NT2/D1 (cell line): ENCODE measurements around the gene TNFAIP8.
"Not testable (repeated sequence)": the region's sequence is repeated elsewhere in the genome, so short reads cannot be mapped to it uniquely, and the experiment has no call there.

Experiments
- DNase-seq: peaks from one replicate; pipeline ENCODE4 v3.0.0-alpha.2; 2011; ENCODE audit warnings: low read depth, low spot score
- H3K27me3 ChIP-seq: 2 replicates; pipeline ENCODE4 v1.6.0; 2011; ENCODE audit warnings: mild to moderate bottlenecking; ENCODE audit not compliant: insufficient read length, insufficient read depth
- H3K36me3 ChIP-seq: 2 replicates; pipeline ENCODE4 v1.6.1; 2011; ENCODE audit warnings: mild to moderate bottlenecking, low read length, mixed read lengths; ENCODE audit not compliant: insufficient read depth, insufficient read length
- H3K4me1 ChIP-seq: 2 replicates; pipeline ENCODE4 v1.5.1; 2011; ENCODE audit not compliant: insufficient read depth, insufficient read length
- H3K4me3 ChIP-seq: 2 replicates; pipeline ENCODE4 v1.5.1; 2011; ENCODE audit warnings: low read depth; ENCODE audit not compliant: insufficient read length
- H3K9ac ChIP-seq: 2 replicates; pipeline ENCODE4 v1.6.0; 2011; ENCODE audit warnings: low read depth; ENCODE audit not compliant: insufficient read length
- H3K9me3 ChIP-seq: 2 replicates; pipeline ENCODE4 v1.5.1; 2011; ENCODE audit warnings: mild to moderate bottlenecking, low read length; ENCODE audit not compliant: insufficient read depth
- SUZ12 ChIP-seq: IDR thresholded peaks from 2 replicates; pipeline ENCODE4 v1.6.1; 2011; ENCODE audit not compliant: insufficient read length, insufficient read depth; ENCODE audit errors: extremely low read depth
- YY1 ChIP-seq: IDR thresholded peaks from 2 replicates; pipeline ENCODE4 v1.6.1; 2011; ENCODE audit not compliant: insufficient read length, insufficient read depth
- ZNF274 ChIP-seq: IDR thresholded peaks from 2 replicates; pipeline ENCODE4 v1.6.1; 2011; ENCODE audit warnings: mild to moderate bottlenecking, low read depth, low read length

TNFAIP8 gene

GRCh38 chr5:119412279-119413227 lies 56.7 kb downstream of the TNFAIP8 start:
- Histone ChIP-seq H3K4me3 (peak overlapping the region; percentile 35), H3K9ac (no peak overlapping the region)
- TF ChIP-seq ZNF274 (no peak), SUZ12 (no peak), YY1 (no peak)

GRCh38 chr5:119414124-119414734 lies 58.4 kb downstream of the TNFAIP8 start:
- not testable (repeated sequence) for DNase-seq, H3K4me1 ChIP-seq, H3K27me3 ChIP-seq, H3K9ac ChIP-seq, H3K4me3 ChIP-seq, H3K36me3 ChIP-seq, H3K9me3 ChIP-seq

More at GRCh38 chr5:119412279-119413227, 56.7 kb downstream of the TNFAIP8 start:
- H3K36me3 ChIP-seq: no peaks in the 10 kb centered on the region
- DNase-seq: no peak
- H3K9me3 ChIP-seq: no peaks in the 10 kb centered on the region
- H3K4me1 ChIP-seq: no peaks in the 10 kb centered on the region
- no peaks in the 10 kb centered on the region for H3K27me3 ChIP-seq

- Histone ChIP-seq H3K27me3 (no peaks in the 10 kb centered on the region), H3K36me3 (no peaks in the 10 kb centered on the region), H3K9ac (no peak overlapping the region), H3K9me3 (no peaks in the 10 kb centered on the region), H3K4me1 (peaks cover 2% of the 10 kb centered on the region), H3K4me3 (no peak overlapping the region)
- TF ChIP-seq SUZ12 (no peak), YY1 (no peak), ZNF274 (no peak)
- no peak for DNase-seq
Measured at GRCh38 chr5:119417891-119418605, 62.2 kb downstream of the TNFAIP8 start.

DNA sequence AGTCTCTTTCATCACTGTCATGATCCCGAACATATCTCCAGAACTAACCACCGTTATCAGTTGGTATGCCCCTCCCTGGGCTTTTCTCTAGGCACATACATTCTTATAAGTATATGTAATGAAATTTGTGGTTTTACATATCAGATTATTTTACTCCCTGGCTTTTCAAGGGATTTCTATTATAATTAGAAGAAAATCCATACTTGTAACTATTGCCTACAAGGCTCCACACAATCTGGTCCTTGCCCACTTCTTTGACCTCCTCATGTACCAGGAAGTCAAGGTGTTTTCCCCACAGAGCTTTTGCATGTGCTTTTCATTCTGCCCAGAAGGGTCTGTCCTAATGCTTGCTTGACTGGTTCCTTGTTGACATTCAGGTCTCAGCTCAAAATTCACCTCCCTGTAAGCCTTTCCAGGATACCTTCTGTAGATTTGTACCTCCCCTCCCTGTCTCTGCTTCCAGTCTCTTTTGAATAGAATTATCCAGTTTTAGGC lies 62.8 kb downstream of the TNFAIP8 start:
- Histone ChIP-seq H3K27me3 (no peaks in the 10 kb centered on the region), H3K9ac (no peak overlapping the region)
- TF ChIP-seq ZNF274 (no peak), YY1 (no peak), SUZ12 (no peak)

DNA sequence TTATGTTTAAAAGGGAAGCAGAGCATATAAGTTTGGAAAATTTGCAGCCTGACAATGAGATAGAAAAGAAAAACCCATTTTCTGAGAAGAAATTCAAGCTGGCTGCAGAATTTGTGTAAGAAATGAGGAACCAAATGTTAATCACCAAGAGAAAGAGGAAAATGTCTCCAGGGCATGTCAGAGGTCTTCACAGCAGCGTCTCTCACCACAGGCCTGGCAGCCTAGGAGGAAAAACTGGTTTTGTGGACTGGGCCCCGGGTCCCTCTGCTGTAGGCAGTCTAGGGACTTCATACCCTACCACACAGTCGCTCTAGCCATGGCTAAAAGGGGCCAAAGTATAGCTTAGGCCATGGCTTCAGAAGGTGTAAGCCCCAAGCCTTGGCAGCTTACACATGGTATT lies 64.3 kb downstream of the TNFAIP8 start:
- TF ChIP-seq SUZ12: no peak
- no peak for TF ChIP-seq ZNF274
- no peak for TF ChIP-seq YY1
- Histone ChIP-seq H3K4me3 (no peak overlapping the region), H3K27me3 (no peaks in the 10 kb centered on the region), H3K9me3 (no peaks in the 10 kb centered on the region), H3K36me3 (no peaks in the 10 kb centered on the region), H3K4me1 (peaks cover 2% of the 10 kb centered on the region), H3K9ac (no peak overlapping the region)
- no peak for DNase-seq

More for the DNA sequence above, 62.8 kb downstream of the TNFAIP8 start:
- Histone ChIP-seq H3K4me1 (peaks cover 2% of the 10 kb centered on the region), H3K9me3 (no peaks in the 10 kb centered on the region), H3K4me3 (no peak overlapping the region), H3K36me3 (no peaks in the 10 kb centered on the region)
- no peak for DNase-seq

- DNase-seq: no peak
- H3K27me3 ChIP-seq: no peaks in the 10 kb centered on the region
- H3K4me3 ChIP-seq: no peak overlapping the region
- no peaks in the 10 kb centered on the region for H3K4me1 ChIP-seq
- no peaks in the 10 kb centered on the region; the same call in 1 of the 2 replicates for H3K9me3 ChIP-seq
- no peak for TF ChIP-seq YY1
- no peaks in the 10 kb centered on the region for H3K36me3 ChIP-seq
- H3K9ac ChIP-seq: no peak overlapping the region
Measured at GRCh38 chr5:119426057-119426456, 70.2 kb downstream of the TNFAIP8 start.

DNA sequence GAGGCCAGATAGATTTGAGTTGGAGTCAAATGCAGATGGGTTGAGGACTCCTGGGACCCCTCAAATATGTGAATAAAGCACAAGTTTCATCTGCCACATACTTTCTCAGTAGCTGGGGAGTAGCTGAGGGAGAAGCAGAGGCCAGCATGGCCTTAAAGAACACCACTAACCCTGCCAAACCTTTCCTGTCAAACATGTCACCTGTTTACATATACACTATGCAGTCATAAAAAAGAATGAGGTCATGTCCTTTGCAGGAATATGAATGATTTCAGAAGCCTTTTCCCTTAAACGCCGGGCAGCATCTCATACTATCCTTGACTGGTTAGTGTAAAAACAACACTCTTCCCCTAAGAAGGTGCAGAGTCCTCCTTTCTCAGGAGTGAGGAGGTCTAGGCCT lies 71.2 kb downstream of the TNFAIP8 start:
- Histone ChIP-seq H3K4me1 (no peaks in the 10 kb centered on the region), H3K36me3 (no peaks in the 10 kb centered on the region), H3K4me3 (no peak overlapping the region), H3K9me3 (no peaks in the 10 kb centered on the region; the same call in 1 of the 2 replicates), H3K27me3 (no peaks in the 10 kb centered on the region), H3K9ac (no peak overlapping the region)
- no peak for DNase-seq
- TF ChIP-seq YY1 (no peak), SUZ12 (no peak), ZNF274 (no peak)

GRCh38 chr5:119427596-119427995 lies 71.8 kb downstream of the TNFAIP8 start:
- not testable (repeated sequence) for H3K4me1 ChIP-seq, H3K27me3 ChIP-seq, H3K9ac ChIP-seq, H3K9me3 ChIP-seq, H3K36me3 ChIP-seq, DNase-seq, H3K4me3 ChIP-seq

DNA sequence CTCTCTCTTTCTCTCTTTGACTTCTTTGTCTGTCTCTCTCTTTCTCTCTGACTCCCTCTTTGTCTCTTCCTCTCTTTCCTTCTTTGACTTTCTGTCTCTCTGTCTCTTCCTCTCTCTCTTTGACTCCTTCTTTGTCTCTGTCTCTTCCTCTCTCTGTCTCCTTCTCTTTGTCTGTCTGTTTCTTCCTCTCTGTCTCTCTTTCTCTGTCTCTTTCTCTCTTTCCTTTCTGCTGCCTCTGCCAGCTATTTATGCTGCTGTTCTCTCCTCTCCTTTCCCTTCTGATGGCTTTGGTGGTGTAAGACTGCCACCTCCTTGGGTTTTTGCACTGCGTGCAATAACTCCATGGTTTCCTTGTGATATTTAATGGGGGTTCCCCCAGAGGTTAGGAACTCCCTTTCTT lies 72.3 kb downstream of the TNFAIP8 start:
- H3K4me1 ChIP-seq: not testable (repeated sequence)

GRCh38 chr5:119428574-119428973 lies 72.8 kb downstream of the TNFAIP8 start:
- not testable (repeated sequence) for DNase-seq, H3K9me3 ChIP-seq, H3K4me3 ChIP-seq, H3K4me1 ChIP-seq, H3K9ac ChIP-seq, H3K36me3 ChIP-seq, H3K27me3 ChIP-seq

More for the DNA sequence above, 72.3 kb downstream of the TNFAIP8 start:
- H3K36me3 ChIP-seq, DNase-seq, H3K4me3 ChIP-seq, H3K9ac ChIP-seq, H3K27me3 ChIP-seq, H3K9me3 ChIP-seq: not testable (repeated sequence)
